Right atrium auricular region (tissue), 2 donors: ENCODE measurements around the gene ARHGEF9. TPM values are rescaled to one million over a fixed set of nuclear protein-coding genes. Genes with fewer than 3 reads are reported as not detected.

Experiments used
- DNase-seq: peaks from one replicate; pipeline ENCODE4 v3.0.0-alpha.2; 2019; ENCODE audit warnings: low spot score
- H3K27ac ChIP-seq, 2 donors: fragments of 200-600 bp; sonication (generic); 1 replicate in 1 of 2; 2 replicates in 1 of 2; pipeline ENCODE4 v1.5.1; 2016 to 2019
- H3K27me3 ChIP-seq, 2 donors: fragments of 200-600 bp; sonication (generic); one replicate each; pipeline versions ENCODE4 v1.5.1 to v1.6.0; 2017 to 2019
- H3K36me3 ChIP-seq: fragments of 200-600 bp; sonication (generic); one replicate; pipeline ENCODE4 v1.5.1; 2016
- H3K4me1 ChIP-seq, 2 donors: fragments of 200-600 bp; sonication (generic); one replicate each; pipeline versions ENCODE4 v1.5.1 to v1.6.0; 2017 to 2019
- H3K4me3 ChIP-seq, 2 donors: fragments of 200-600 bp; sonication (generic); 1 replicate in 1 of 2; 2 replicates in 1 of 2; pipeline ENCODE4 v1.5.1; 2017 to 2019; ENCODE audit warnings: mild to moderate bottlenecking in 1 of 2, moderate library complexity in 1 of 2
- H3K9me3 ChIP-seq, 2 donors: fragments of 200-600 bp; sonication (generic); one replicate each; pipeline ENCODE4 v1.5.1; 2019
- CTCF ChIP-seq, 2 donors: fragments of 200-600 bp; sonication (generic); IDR thresholded peaks; one replicate each; pipeline ENCODE4 v1.5.1; 2019; ENCODE audit warnings: antibody characterized with exemption in 2 of 2
- total RNA-seq, 2 donors: library from RNA; depleted of rRNA; stranded (reverse); fragments of >200 nt; gene quantifications; one replicate each; pipeline ENCODE4 v1.1.0, GENCODE V29; 2016

Gene ARHGEF9
- total RNA-seq, 2 donors from 2014 or later, result 57.7 to 125 TPM

- no peak for DNase-seq
- peak overlapping the region; percentile 91 to 92 for H3K27ac ChIP-seq
- no peaks in the 10 kb centered on the region for H3K27me3 ChIP-seq
- no peak for TF ChIP-seq CTCF (IDR thresholded peaks at IDR 0.05)
- no peaks in the 10 kb centered on the region for H3K9me3 ChIP-seq
- H3K36me3 ChIP-seq, result no peaks in the 10 kb centered on the region
- peaks cover 0 to 5% of the 10 kb centered on the region in 2 donors for H3K4me1 ChIP-seq
- peak overlapping the region; percentile 55 to 59 for H3K4me3 ChIP-seq
Measured at GRCh38 chrX:63754136-63754859, 30.7 kb downstream of the ARHGEF9 start.

DNA sequence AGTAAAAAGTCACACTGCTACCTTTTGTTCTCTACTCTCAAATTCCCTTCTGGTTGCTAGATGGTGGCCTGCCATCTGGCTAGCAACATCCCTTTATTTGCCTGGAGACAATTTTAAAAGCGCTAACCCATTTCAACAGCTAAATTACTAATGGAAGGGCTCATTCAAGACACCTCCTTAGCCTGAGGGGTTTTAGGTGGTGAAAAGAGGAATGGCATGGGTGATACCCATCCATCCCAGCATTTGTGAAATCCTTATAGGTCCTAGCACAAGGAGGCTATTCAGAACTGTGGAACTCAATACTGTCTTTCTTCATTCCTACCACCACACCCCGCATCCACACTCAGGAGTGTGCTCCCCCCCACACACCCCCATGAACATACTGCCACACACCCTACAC lies 33.5 kb downstream of the ARHGEF9 start:
- H3K27ac ChIP-seq, result peak overlapping the region in 1 of 2 donors; percentile 92
- no peak for DNase-seq
- H3K9me3 ChIP-seq, result no peaks in the 10 kb centered on the region
- H3K36me3 ChIP-seq, result no peaks in the 10 kb centered on the region
- no peak for TF ChIP-seq CTCF (IDR thresholded peaks at IDR 0.05)
- H3K27me3 ChIP-seq, result no peaks in the 10 kb centered on the region
- peaks cover 0 to 13% of the 10 kb centered on the region in 2 donors for H3K4me1 ChIP-seq
- peak overlapping the region in 1 of 2 donors; percentile 55 for H3K4me3 ChIP-seq

DNA sequence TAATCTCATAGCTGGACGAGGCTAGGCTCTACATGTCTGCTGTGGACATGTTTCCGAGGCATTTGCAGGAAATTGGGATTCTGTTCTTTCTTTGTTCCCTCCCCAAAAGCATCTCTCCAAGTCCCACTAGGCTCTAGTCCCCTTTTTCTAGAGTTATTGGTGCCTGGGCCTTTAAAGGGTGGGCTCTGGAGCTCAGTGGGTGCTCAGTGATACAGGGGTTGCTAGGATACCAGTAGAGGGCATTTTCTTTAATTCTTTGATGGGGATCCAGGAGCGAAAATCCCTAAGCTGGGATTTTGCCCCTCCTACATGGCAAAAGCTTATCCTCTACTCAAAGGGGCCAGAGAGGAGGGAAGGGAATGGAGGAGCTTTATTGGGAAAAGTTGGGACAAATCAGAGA lies 34.2 kb downstream of the ARHGEF9 start:
- Histone ChIP-seq H3K9me3 (no peaks in the 10 kb centered on the region), H3K4me1 (peaks cover 0 to 14% of the 10 kb centered on the region in 2 donors), H3K27ac (peak overlapping the region in 1 of 2 donors; percentile 92), H3K36me3 (no peaks in the 10 kb centered on the region), H3K27me3 (no peaks in the 10 kb centered on the region), H3K4me3 (no peak overlapping the region)
- DNase-seq, result no peak
- TF ChIP-seq CTCF (IDR thresholded peaks at IDR 0.05), result no peak

- Histone ChIP-seq H3K4me3 (no peak overlapping the region), H3K36me3 (no peaks in the 10 kb centered on the region), H3K27me3 (no peaks in the 10 kb centered on the region), H3K9me3 (no peaks in the 10 kb centered on the region), H3K4me1 (peaks cover 0 to 13% of the 10 kb centered on the region in 2 donors), H3K27ac (peak overlapping the region in 1 of 2 donors; percentile 75)
- TF ChIP-seq CTCF (IDR thresholded peaks at IDR 0.05), result no peak
- no peak for DNase-seq
Measured at GRCh38 chrX:63747331-63747730, 37.7 kb downstream of the ARHGEF9 start.

- TF ChIP-seq CTCF (IDR thresholded peaks at IDR 0.05), result no peak
Measured at GRCh38 chrX:63746715-63747114, 38.3 kb downstream of the ARHGEF9 start.

More at GRCh38 chrX:63746715-63747114, 38.3 kb downstream of the ARHGEF9 start:
- H3K36me3 ChIP-seq, result no peaks in the 10 kb centered on the region
- H3K4me3 ChIP-seq, result no peak overlapping the region
- H3K27me3 ChIP-seq, result no peaks in the 10 kb centered on the region
- peaks cover 0 to 13% of the 10 kb centered on the region in 2 donors for H3K4me1 ChIP-seq
- no peaks in the 10 kb centered on the region for H3K9me3 ChIP-seq
- DNase-seq, result no peak
- H3K27ac ChIP-seq, result peak overlapping the region in 1 of 2 donors; percentile 75
